Central memory CD8-positive, alpha-beta T cell (primary cell): ENCODE measurements around the gene MON1A.
"Not testable (repeated sequence)": the region's sequence is repeated elsewhere in the genome, so short reads cannot be mapped to it uniquely, and the experiment has no call there.

Source experiments
- ATAC-seq: fragments of 150-1000 bp; cut with Tn5 transposase; replicated peaks from 2 replicates; pipeline ENCODE4 v1.10.0; 2022; ENCODE audit warnings: mild to moderate bottlenecking, moderate FRiP score, moderate number of reproducible peaks; ENCODE audit not compliant: poor library complexity, severe bottlenecking; ENCODE audit errors: extremely low read depth
- DNase-seq, 2 donors: peaks; one replicate each; pipeline ENCODE4 v3.0.0; 2021; ENCODE audit warnings: low spot score in 2 of 2
- H3K27ac Mint-ChIP-seq: one replicate; pipeline ENCODE4 v1.8.0; 2022; ENCODE audit warnings: low read depth, mild to moderate bottlenecking, moderate library complexity, mixed read lengths
- H3K27me3 Mint-ChIP-seq: one replicate; pipeline ENCODE4 v1.8.0; 2022; ENCODE audit warnings: mixed read lengths
- H3K36me3 Mint-ChIP-seq: one replicate; pipeline ENCODE4 v1.8.0; 2022; ENCODE audit warnings: mild to moderate bottlenecking, moderate library complexity, mixed read lengths; ENCODE audit not compliant: insufficient read depth
- H3K4me1 Mint-ChIP-seq: one replicate; pipeline ENCODE4 v1.8.0; 2022; ENCODE audit warnings: mixed read lengths
- H3K4me3 Mint-ChIP-seq: one replicate; pipeline ENCODE4 v1.8.0; 2022; ENCODE audit warnings: mild to moderate bottlenecking, moderate library complexity, mixed read lengths
- H3K9me3 Mint-ChIP-seq: one replicate; pipeline ENCODE4 v1.8.0; 2022; ENCODE audit warnings: mixed read lengths

Gene MON1A

GRCh38 chr3:49911611-49912010 lies 18.0 kb downstream of the MON1A start:
- Mint-ChIP-seq H3K27me3 (no peaks in the 10 kb centered on the region), H3K36me3 (peaks cover 4% of the 10 kb centered on the region), H3K4me3 (no peak overlapping the region), H3K27ac (no peak overlapping the region), H3K9me3 (no peaks in the 10 kb centered on the region), H3K4me1 (peaks cover under 1% of the 10 kb centered on the region)
- ATAC-seq: no peak
- DNase-seq: no peak

- Mint-ChIP-seq H3K4me3 (no peak overlapping the region), H3K36me3 (peaks cover 4% of the 10 kb centered on the region), H3K4me1 (peaks cover 6% of the 10 kb centered on the region), H3K27ac (no peak overlapping the region), H3K9me3 (no peaks in the 10 kb centered on the region), H3K27me3 (no peaks in the 10 kb centered on the region)
- no peak for ATAC-seq
- no peak for DNase-seq
These were observed 18.5 kb downstream of the MON1A start for GRCh38 chr3:49911124-49911420.

- no peak for ATAC-seq
- no peak overlapping the region for H3K4me3 Mint-ChIP-seq
- peaks cover 11% of the 10 kb centered on the region for H3K4me1 Mint-ChIP-seq
- no peak for DNase-seq
- H3K9me3 Mint-ChIP-seq: no peaks in the 10 kb centered on the region
- no peak overlapping the region for H3K27ac Mint-ChIP-seq
- peaks cover 4% of the 10 kb centered on the region for H3K36me3 Mint-ChIP-seq
- no peaks in the 10 kb centered on the region for H3K27me3 Mint-ChIP-seq
These were observed 19.0 kb downstream of the MON1A start for GRCh38 chr3:49910409-49911123.

- Mint-ChIP-seq H3K27ac (no peak overlapping the region), H3K4me1 (peaks cover 19% of the 10 kb centered on the region), H3K4me3 (no peak overlapping the region), H3K36me3 (peaks cover 5% of the 10 kb centered on the region), H3K9me3 (no peaks in the 10 kb centered on the region), H3K27me3 (no peaks in the 10 kb centered on the region)
- ATAC-seq (no peak), DNase-seq (no peak)
These were observed 21.0 kb downstream of the MON1A start for GRCh38 chr3:49908373-49909199.

- Mint-ChIP-seq H3K9me3 (no peaks in the 10 kb centered on the region), H3K4me1 (peaks cover 19% of the 10 kb centered on the region)
These were observed 23.4 kb downstream of the MON1A start for GRCh38 chr3:49906073-49906743.

GRCh38 chr3:49904448-49904847 lies 25.2 kb downstream of the MON1A start:
- Mint-ChIP-seq H3K4me1 (peaks cover 19% of the 10 kb centered on the region), H3K27ac (peak overlapping the region; percentile 62), H3K4me3 (peak overlapping the region; percentile 76)
- not testable (repeated sequence) for DNase-seq, H3K36me3 Mint-ChIP-seq, ATAC-seq, H3K27me3 Mint-ChIP-seq, H3K9me3 Mint-ChIP-seq

More at GRCh38 chr3:49906073-49906743, 23.4 kb downstream of the MON1A start:
- no peaks in the 10 kb centered on the region for H3K27me3 Mint-ChIP-seq
- peak overlapping the region; percentile 37 for H3K4me3 Mint-ChIP-seq
- peak overlapping the region; percentile 50 for H3K27ac Mint-ChIP-seq
- ATAC-seq (no peak), DNase-seq (no peak)
- peaks cover 2% of the 10 kb centered on the region for H3K36me3 Mint-ChIP-seq

- Mint-ChIP-seq H3K4me3 (peak within 1 kb of the TSS; percentile 76), H3K36me3 (peaks cover 2% of the 10 kb centered on the region), H3K9me3 (no peaks in the 10 kb centered on the region), H3K4me1 (peaks cover 19% of the 10 kb centered on the region), H3K27ac (peak within 1 kb of the TSS; percentile 62), H3K27me3 (no peaks in the 10 kb centered on the region)
- DNase-seq (peak; percentile 61 to 70), ATAC-seq (peak; percentile 97)
These were observed 25.9 kb downstream of the MON1A start, which contains the start of gene MST1R for GRCh38 chr3:49903451-49904424. Gene MST1R (minus strand): TSS chr3:49903873. CDS start chr3:49903609, 264 bp downstream.

- no peaks in the 10 kb centered on the region for H3K9me3 Mint-ChIP-seq
- DNase-seq: no peak
- H3K4me1 Mint-ChIP-seq: peaks cover 19% of the 10 kb centered on the region
- no peaks in the 10 kb centered on the region for H3K27me3 Mint-ChIP-seq
- H3K4me3 Mint-ChIP-seq: peak overlapping the region; percentile 54
- ATAC-seq: no peak
- H3K27ac Mint-ChIP-seq: no peak overlapping the region
- H3K36me3 Mint-ChIP-seq: peaks cover 2% of the 10 kb centered on the region
These were observed 26.9 kb downstream of the MON1A start for GRCh38 chr3:49902511-49903345.

GRCh38 chr3:49901366-49902339 lies 28.0 kb downstream of the MON1A start:
- ATAC-seq: no peak
- H3K4me3 Mint-ChIP-seq: no peak overlapping the region
- H3K36me3 Mint-ChIP-seq: peaks cover 2% of the 10 kb centered on the region
- no peak overlapping the region for H3K27ac Mint-ChIP-seq
- no peaks in the 10 kb centered on the region for H3K9me3 Mint-ChIP-seq
- H3K27me3 Mint-ChIP-seq: no peaks in the 10 kb centered on the region
- peaks cover 19% of the 10 kb centered on the region for H3K4me1 Mint-ChIP-seq
- no peak for DNase-seq

GRCh38 chr3:49900491-49901153 lies 29.0 kb downstream of the MON1A start:
- DNase-seq (no peak), ATAC-seq (no peak)
- Mint-ChIP-seq H3K4me3 (no peak overlapping the region), H3K27ac (no peak overlapping the region), H3K4me1 (peaks cover 9% of the 10 kb centered on the region), H3K9me3 (no peaks in the 10 kb centered on the region), H3K27me3 (no peaks in the 10 kb centered on the region), H3K36me3 (peaks cover 2% of the 10 kb centered on the region)
